ENCODE results near the gene CSMD2.

CSMD2 gene

DNA sequence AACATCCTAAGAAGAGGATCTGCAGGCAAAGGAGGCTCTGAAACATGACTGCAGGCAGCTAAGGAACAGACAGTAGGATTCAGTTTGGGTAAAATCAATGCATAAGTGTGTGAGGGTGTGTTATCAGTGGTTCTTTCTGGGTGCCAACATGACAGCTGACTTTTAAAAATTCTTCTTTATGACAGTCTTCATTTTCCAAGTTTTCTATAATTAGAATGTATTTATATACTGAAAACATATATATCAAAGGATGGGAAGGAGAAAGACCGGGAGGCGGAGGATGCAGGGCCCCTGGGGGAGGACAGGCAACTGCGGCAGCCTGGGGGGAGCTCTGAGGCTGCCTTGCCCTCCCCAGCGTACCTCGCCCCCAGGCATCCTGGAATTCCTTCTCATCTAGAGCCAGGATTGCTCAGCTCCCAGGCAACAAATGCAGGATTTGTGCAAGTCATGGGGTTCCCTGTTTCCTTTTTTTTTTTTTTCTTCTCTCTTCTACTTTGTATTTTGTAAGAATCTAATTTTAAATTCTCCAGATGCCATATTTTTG lies 104.8 kb downstream of the CSMD2 start:
- ChIA-PET CTCF (interaction anchor here (0.6 to 1.6 kb wide), 4 partner anchors 11 to 325 kb away, joined by 3 to 6 read pairs (median 3); no protein-coding TSS in a partner anchor), POLR2A (no interaction called here)
- H3K4me3 ChIP-seq (ENCODE audit: low read depth, low read length): no peak overlapping the region
- no peak for TF ChIP-seq CTCF (IDR thresholded peaks at IDR 0.05; ENCODE audit: insufficient read depth, low read length, missing control alignments)
- no peak for DNase-seq (ENCODE audit: low read depth, low spot score)

DNA sequence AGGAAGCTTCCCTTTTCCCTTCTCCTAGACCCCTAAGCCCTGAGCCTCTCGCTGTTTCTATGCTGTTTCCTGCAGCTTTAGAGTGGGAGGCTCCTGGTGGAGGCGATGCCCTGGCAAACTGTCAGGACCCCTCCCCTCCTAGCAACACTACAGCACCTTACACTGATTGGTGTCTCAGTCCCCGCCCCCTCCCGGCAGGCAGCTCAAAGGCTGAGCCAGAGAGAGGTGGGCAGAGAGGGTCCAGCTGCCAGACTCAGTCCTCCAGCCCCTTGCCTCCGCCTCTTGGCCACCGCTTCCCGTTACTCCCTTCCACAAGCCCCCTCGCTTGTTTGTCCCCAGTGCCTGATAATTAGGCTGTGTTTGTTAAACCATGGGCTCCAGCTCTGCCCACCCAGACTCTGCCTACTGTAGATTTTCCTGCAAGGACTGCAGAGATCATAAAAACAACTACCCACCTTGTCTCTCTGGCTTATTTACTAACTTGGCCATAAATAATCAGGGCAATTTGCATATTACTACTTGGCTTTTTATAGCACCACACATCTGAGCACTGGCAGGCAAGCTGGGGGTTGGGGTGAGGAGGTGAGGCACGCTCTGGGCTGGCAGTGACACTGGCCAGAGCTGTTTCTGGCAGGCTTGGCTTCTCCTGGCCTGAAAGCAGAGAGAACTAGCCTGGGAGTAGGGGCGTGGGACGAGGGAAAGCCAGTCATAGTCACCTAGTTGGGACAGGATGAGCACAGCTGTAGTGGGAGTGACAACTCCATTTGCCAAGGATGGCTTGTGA lies 107.5 kb downstream of the CSMD2 start:
- no peak for DNase-seq (ENCODE audit: low read depth, low spot score)
- no peak for TF ChIP-seq CTCF (IDR thresholded peaks at IDR 0.05; ENCODE audit: insufficient read depth, low read length, missing control alignments)
- no peak overlapping the region for H3K4me3 ChIP-seq (ENCODE audit: low read depth, low read length)
- POLR2A ChIA-PET: no interaction called here
- CTCF ChIA-PET: interaction anchor here (0.9 to 1.6 kb wide), 2 partner anchors 12 to 44 kb away, joined by 3 to 4 read pairs; no protein-coding TSS in a partner anchor

GRCh38 chr1:34055818-34056217 lies 109.2 kb downstream of the CSMD2 start:
- H3K4me3 ChIP-seq (ENCODE audit: low read depth, low read length): no peak overlapping the region
- ChIA-PET CTCF (interaction anchor here (1.1 kb wide), 1 partner anchor 11 kb away, joined by 4 read pairs; no protein-coding TSS in a partner anchor), POLR2A (no interaction called here)
- TF ChIP-seq CTCF (IDR thresholded peaks at IDR 0.05; ENCODE audit: insufficient read depth, low read length, missing control alignments): no peak
- no peak for DNase-seq (ENCODE audit: low read depth, low spot score)

GRCh38 chr1:34054920-34055319 lies 110.1 kb downstream of the CSMD2 start:
- no peak overlapping the region for H3K4me3 ChIP-seq (ENCODE audit: low read depth, low read length)
- no peak for TF ChIP-seq CTCF (IDR thresholded peaks at IDR 0.05; ENCODE audit: insufficient read depth, low read length, missing control alignments)
- POLR2A ChIA-PET: no interaction called here
- DNase-seq (ENCODE audit: low read depth, low spot score): no peak
- CTCF ChIA-PET: no interaction called here

GRCh38 chr1:34053660-34054059 lies 111.4 kb downstream of the CSMD2 start:
- DNase-seq (ENCODE audit: low read depth, low spot score): no peak
- CTCF ChIA-PET: interaction anchor here (1.1 kb wide), 1 partner anchor 9 kb away, joined by 4 read pairs; no protein-coding TSS in a partner anchor
- no peak for TF ChIP-seq CTCF (IDR thresholded peaks at IDR 0.05; ENCODE audit: insufficient read depth, low read length, missing control alignments)
- no peak overlapping the region for H3K4me3 ChIP-seq (ENCODE audit: low read depth, low read length)
- POLR2A ChIA-PET: no interaction called here

DNA sequence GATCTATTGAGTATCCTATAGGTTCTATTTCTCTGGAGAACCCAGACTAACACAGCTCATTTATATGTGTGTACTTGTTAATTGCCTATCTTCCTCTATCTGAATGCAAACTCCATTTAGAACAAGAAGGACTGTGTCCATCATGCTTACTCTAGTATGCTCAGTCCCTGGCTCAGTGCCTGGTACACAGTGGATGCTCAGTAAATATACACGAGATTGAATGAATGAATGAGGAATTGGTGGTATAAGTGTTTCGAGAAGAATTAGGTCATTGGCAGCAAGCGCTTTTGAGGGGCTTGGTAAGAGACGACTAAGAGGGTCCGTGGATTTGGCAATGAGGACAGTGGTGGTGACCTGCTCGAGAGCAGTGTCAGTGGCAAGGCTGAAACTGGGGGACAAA lies 112.5 kb downstream of the CSMD2 start:
- POLR2A ChIA-PET: no interaction called here
- TF ChIP-seq CTCF (IDR thresholded peaks at IDR 0.05; ENCODE audit: insufficient read depth, low read length, missing control alignments): no peak
- no peak for DNase-seq (ENCODE audit: low read depth, low spot score)
- CTCF ChIA-PET: no interaction called here
- no peak overlapping the region for H3K4me3 ChIP-seq (ENCODE audit: low read depth, low read length)

Data from AG04449 (cell line).